ENCODE measurements around the gene RBBP8NL.

RBBP8NL gene, protein sequence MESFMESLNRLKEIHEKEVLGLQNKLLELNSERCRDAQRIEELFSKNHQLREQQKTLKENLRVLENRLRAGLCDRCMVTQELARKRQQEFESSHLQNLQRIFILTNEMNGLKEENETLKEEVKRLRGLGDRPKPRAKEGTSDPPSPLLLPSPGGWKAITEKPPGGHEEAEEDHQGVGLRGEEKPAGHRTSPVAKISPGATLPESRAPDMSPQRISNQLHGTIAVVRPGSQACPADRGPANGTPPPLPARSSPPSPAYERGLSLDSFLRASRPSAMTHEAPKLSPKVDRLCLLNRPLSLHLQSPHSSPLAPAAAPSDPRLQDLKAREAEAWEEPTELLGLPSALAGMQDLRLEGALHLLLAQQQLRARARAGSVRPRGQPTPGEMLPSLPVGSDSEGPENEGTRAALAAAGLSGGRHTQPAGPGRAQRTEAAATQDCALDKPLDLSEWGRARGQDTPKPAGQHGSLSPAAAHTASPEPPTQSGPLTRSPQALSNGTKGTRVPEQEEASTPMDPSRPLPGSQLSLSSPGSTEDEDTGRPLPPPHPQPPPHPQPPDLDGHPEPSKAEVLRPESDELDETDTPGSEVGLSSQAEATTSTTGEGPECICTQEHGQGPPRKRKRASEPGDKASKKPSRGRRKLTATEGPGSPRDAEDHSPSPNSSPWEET

DNA sequence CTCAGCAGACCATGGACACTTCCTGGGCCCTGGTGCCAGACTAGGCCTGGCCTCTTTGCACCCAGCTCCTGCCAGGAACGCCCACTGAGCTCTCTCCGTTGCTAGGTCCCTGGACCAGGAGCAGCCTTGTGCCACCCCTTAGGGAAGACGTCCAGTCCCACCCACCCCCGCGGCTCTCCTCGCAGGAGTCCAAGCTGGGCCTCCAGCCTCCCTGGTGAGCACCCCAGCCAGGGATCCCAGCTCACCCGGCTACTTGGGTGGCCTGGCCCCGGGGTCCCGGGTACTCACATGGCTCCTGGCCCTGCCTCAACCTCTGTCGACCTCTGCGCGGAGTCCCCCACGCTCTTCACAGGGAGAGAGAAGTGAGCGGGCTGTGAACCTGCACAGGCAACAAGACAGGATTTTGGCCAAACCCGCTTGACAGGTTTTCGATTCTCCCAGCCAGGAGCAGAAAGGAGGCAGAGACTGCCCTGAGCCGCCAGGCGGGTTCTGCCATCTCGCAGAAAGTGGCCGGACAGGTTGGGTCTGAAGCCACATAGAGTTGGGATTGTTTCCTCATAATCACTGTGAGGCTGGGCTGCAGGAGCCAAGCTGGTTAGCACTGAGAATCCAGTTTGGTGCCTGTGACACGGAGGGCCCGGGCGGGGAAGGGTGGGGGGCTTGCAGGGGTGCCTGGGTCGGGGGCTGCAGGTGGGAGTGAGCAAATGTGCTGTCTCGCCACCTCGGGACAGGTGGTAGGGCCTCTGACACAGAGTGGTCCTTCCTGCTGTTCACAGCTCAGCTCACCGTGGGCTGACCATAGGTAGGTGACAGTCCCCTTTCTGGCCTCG lies at the start of gene RBBP8NL:
Gene RBBP8NL (minus strand): TSS at position 368 of the 830 bp plus-strand sequence. CDS start 7,892 bp downstream, outside the sequence.
- no peak for DNase-seq (ENCODE audit: low spot score)

DNA sequence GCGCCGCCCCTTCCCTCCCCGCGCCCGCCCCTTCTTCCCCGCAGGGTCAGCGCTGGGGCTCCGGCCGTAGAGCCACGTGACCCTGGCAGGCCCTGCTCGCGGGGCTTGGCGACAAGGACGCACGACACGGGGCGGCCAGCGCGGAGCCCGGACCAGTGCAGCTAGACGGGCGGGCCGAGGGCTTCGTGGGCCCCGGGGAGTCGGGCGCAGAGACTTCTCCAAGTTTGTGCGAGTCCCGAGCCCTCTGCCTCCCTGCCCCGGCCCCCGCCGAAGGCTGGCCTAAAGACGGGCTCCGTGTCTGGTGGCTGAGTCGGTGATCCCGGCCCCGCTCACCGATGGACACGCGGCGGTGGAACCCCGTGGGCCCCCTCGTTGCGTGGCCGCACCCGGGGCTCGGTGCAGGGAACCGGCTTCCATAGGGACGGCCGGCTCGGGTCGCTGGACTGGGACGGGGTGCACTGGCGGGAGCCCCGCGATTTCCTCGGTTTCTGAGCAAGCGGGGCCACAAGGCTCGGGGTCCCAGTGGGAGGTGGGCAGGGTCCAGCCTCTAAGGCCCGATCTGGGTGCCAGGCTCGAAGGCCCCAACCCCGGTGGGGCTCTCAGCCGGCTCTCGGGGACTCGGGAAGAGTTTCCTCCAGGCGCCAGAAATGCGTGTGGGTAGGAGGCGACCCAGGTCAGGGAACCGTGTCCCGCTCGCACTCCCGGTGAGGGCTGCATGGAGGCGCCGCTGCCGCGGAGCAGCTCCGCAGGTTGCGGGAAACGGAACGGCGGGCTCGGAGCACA lies 48.9 kb upstream of the RBBP8NL start:
- no peak for DNase-seq (ENCODE audit: low spot score)

DNA sequence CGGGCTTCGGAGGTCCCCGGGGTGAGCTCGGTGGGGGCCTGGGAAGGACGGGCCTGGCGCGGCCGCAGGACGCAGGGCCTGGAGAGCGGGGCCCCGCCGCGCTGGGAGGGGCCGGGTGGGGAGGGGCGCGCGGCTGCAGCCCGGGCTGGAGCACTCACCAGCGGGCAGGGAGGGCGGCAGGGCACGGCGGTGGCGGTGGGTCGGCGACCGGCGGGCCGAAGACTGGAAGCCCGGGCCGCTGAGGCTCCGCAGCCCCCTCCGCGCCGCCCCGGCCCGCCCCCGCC lies 48.4 kb upstream of the RBBP8NL start, which contains the start of gene GATA5:
Gene GATA5 (minus strand): TSS at position 224 of the 284 bp plus-strand sequence. CDS start 474 bp downstream, outside the sequence.
- no peak for DNase-seq (ENCODE audit: low spot score)

DNA sequence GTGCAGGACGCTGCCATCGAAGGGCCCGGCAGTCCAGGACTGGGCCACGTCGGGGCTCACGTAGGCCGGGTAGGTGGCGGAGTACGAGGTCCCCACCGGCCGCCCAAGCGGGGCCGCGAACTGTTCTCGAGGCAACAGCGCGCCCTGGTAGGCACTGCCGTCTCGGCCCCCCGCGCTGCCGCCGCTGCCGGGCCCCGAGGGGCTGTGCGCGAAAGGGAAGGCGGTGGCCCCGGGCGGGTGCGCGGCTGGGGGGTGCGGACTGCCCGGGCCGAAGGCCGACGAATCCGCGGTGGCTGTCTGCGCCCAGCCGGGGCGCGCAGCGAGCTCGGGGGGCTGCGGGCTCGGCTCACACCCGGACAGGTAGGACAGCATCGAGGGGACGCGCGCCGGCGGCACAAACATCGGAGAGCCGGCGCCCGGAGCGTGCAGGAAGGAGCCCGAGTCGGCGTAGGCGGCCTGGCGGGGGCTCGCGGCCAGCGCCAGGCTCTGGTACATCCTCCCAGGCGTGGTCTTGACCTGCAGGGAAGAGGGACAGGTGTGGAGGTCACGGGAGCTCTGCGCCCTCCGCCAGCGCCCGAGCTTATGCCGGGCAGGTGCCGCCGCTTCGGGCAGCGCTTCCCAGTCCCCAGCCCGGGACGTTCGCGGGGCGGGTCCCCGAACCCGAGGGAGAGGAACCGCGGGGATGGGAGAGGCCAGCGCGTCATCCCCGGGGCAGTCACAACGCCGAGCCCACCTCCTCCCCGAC lies 47.9 kb upstream of the RBBP8NL start:
- no peak for DNase-seq (ENCODE audit: low spot score)

DNA sequence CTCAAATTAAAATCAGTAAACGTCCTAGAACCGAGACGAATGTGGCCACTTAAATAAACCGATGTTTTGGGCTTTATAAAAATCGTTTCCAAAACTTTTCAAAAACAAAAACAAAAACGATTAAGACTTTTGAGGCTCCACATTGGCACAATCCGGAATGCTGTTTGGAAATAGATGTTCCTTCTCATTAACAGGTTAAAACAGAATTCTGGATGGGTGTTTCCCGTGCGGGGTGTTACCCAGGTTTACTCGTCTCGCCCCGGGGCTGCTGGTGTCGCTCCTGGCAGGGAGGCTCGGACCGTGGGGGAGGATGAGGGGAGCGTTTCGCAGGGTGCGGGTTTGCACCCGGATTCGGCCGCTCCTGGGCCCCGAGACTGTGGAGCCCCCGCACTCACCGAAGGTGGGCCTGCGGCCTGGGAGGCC lies 47.3 kb upstream of the RBBP8NL start:
- no peak for DNase-seq (ENCODE audit: low spot score)

DNA sequence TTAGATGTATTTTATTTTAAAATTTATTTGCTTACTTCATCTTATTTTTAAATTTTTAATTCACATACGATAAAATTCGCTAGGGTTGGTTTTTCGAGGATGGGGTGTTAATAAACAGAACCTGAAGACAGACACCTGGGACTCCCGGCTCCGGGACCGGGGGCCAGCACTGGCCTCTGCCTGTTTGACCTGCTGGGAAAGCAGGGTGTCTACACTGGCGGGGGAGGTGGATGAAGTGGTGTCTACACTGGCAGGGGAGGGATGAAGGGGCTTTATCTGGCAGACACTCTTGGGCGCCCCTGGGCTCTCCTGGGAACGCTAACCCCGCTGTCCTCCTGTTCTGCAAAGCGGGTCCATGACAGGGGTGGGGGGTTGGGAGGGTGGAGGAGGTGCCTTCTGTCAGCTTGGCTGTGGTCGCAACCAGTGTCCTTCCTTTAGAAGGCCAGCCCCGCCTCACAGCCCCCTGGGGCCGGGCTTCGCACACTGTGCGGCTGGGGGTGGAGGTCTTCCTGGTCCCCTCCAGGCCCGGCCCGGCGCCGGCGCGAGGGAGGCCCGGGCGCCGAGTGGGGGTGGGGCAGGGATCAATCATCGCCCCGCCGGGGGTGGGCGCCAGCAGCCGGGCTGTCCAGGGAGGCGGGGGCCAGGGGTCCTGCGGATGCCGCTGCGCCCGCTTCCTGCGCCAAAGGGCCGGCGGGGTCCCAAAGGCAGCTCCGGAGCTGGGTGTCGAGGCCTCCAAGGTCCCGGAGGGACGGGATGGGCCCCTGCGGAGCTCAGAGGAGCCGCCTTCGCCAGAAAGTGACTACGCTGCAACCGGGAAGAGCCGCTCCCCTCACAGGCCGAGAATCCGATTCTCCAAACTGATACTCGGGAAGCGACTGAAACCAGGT lies 46.6 kb upstream of the RBBP8NL start:
- no peak for DNase-seq (ENCODE audit: low spot score)

DNA sequence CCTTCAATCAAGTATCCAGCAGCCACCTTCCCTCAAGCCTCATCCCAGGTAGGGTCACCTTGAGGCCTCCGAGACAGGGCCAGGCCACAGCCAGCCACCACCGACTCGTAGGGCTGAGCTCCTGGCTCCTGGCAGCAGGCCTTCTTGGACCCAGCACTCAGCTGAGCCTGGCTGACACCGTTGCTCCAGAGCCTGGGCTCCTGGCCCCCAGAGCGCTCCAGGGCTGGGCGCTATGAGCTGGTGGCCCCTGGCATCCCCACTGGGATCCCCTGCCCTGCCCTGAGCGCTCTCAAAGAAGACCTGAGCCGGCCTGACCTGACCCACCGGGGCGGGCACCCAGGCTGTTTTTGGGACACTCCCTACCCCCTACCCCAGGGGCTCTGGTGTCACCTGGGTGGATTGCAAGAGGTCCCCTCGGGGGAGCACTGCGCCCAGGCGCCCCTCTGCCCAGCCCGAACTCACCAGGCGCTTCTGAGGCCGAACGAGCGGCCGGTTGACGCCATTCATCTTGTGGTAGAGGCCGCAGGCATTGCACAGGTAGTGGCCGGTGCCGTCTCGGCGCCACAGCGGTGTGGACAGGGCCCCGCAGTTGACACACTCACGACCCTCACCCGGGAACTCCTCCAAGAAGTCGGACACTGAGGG lies 45.7 kb upstream of the RBBP8NL start:
- no peak for DNase-seq (ENCODE audit: low spot score)

DNA sequence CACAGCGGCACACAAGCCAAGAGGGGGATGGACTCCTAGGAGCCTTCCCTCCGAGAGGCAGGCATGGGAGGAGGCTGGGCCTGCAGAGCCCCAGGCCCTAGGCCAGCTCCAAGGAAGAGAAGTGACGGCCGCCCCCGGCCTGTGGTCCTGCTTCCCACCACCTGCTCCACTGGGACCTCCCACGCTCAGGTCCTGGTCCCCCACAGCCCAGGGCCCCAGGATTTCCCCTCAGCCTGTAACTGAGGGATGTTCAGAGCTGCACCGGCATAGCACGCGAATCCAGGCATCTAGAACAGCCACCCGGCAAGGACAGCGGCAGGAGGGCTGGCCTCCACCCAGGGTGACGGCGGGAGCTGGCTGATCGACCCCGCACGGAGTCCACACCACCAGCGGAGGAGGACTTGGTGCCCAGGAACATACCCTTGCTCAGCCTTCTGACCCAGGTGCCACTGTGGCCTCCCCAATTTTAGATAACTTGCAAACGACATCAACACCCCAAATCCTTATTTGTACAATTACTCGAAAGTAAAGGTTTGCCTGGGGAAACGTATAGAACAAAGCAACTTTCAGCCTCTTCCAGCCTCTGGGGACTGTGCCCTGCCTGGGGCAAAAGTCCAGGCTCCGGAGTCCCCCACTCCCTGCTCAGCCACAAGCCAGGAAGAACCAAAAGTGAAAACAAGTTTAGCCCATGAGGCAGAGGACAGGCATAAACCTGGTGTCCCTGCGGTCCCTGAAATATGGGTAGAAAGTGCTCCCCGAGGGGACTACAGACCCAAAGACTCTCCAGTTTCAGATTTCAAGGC lies 45.0 kb upstream of the RBBP8NL start:
- no peak for DNase-seq (ENCODE audit: low spot score)

DNA sequence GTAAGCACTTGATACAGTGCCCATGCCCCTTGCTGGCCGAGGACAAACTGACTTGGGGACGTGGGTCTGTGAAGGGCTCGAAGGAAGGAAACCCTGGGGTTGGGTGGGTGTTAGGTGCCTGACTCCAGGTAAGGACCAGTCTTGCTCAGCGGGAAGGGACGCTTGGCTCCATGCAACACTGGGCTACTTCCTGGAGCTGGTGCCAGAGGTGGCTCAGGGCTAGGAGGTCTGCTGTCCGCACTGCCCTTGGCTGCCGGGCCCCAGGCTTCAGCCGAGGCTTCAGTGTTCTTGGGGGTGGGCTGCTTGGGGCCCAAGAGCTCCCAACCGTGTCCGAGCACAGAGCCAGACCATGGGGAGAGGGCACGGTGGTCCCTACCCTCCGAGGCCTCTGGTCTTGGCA lies 43.1 kb upstream of the RBBP8NL start:
- DNase-seq (ENCODE audit: low spot score): no peak

DNA sequence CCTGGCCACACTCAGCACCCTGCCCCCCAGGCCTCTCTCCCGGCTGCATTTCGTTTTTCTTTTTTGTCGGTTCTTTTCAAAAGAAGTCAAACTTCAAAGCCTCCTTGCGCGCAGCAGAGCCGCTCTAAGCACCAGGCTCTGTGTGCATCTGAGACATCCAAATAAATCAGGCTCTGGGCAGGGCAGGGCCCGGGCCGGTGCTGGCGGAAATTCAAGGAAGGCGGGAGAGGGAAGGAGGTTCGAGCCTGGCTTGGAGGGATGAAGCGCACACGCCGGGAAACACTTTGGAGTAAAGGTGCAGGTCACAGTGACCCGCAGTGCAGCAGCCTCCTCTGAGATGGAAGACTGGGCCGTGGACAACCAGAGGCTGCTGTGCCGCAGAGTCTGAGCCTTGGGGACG lies 42.7 kb upstream of the RBBP8NL start:
- no peak for DNase-seq (ENCODE audit: low spot score)

DNA sequence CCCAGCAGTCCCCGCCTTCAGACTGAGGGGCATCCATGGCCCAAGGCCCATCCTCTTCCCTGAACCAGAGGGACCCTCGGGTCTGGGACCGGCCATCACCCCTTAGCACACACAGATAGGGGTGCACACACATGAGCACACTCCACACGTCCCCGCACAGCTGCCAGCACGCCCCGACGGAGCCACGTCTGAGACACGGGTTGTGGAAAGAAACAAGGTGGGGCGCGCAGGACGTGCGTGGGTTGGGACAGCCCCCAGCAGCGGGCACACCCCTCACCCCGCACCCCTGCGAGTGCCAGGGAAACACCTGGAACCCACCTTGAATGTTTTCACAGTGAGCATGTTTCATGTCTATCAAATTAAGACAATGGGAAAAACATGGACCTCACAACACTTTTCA lies 42.0 kb upstream of the RBBP8NL start:
- DNase-seq (ENCODE audit: low spot score): no peak

DNA sequence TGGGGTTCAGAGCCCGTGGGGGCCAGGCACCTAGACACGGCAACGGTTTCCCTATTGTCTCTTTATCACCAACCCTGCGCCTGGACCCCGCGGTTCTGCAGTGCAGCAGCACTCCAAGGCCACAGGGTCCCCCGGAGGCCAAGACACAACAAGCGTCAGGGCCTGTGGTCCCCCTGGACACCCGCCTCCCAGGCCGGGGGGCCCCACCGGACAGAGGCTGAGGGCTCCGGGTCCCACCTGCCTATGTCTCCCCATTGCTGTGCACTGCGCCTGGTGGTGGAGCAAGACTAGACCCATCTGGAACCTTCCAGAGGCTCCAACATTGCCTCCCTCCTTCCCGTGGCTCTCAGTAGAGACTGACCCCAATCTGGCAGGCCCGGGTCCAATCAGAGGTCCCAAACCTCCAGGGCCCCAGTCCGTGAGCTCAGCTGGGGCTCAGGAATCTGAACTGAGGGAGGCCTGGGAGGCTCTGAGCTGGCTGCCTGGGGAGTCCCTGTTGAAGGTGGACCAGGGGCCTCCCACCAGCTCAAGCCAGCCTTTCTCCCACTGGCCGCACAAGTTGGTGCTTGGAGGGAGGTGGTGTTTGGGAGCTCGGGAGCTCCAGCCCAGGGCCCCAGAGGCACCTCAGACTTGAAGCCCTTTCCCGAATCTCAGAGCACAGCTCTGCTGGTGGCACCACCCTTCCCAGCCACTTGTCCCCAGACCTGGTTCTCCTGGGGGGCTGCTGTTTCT lies 39.6 kb upstream of the RBBP8NL start:
- no peak for DNase-seq (ENCODE audit: low spot score)

DNA sequence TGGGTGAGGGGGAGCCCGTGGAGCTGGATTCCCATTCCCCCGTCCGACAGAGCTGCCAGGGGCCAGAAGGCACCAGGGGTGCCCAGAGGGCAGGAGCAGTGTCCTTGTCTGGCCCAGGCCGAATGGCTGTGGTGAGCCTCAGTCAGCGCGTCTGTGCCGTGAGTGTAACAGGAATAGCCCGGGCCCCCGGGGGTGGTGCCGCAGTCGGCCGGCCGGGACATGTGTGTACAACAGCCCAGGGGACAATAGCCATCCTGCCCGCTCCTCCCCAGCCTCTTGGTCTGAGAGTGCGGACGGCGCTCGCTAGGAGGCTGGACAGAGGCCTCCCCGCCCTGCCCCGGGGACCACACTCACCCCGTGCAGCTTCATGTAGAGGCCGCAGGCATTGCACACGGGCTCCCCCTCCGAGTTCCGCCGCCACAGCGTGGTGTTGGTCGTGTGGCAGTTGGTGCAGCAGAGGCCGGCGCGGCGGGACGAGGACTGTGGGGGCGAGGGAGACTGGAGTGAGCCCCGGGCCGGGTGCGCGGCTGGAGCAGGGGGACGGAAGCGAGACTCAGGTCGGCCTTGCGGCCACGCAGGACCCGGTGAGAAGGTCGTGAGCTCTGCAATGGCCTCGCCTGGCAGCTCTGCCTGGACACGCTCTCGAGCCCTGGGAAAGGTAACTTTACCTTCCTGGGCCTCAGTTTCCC lies 38.9 kb upstream of the RBBP8NL start:
- no peak for DNase-seq (ENCODE audit: low spot score)

DNA sequence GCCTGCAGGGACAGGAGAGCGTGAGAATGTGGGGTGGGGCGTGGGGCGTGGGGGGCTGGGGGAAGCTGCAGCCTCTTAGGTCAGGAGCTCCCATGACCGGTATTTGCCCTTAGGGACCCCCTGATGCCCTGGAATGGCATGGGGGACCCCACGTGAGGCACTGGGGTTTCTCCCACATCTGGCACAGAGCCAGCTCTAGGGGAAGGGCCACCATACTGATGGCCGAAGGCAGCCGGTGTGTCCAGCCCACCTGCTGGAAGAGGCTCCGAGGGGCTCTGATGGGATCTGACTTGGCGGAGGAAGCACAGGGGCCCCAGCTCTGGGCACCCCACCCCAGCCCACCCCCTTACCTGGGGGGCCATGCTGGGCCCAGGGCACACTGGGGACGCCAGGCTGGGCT lies 37.7 kb upstream of the RBBP8NL start:
- no peak for DNase-seq (ENCODE audit: low spot score)

DNA sequence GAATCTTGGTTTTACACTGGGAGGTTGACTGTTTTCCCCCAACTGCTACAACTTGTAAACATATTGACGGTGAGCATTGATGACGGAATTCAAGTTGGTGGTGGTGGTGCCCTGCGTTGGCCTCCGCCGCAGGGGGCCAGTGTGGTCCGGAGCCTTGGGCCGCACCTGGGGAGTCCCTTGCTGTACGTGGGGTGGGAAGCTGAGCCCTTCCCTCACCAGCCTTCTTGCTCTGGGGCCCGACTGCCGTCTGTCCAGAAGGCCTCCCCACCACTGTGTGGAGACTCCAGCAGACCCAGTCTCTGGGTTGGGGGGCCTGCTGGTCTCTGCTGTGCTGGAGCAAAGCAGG lies 37.1 kb upstream of the RBBP8NL start:
- no peak for DNase-seq (ENCODE audit: low spot score)

DNA sequence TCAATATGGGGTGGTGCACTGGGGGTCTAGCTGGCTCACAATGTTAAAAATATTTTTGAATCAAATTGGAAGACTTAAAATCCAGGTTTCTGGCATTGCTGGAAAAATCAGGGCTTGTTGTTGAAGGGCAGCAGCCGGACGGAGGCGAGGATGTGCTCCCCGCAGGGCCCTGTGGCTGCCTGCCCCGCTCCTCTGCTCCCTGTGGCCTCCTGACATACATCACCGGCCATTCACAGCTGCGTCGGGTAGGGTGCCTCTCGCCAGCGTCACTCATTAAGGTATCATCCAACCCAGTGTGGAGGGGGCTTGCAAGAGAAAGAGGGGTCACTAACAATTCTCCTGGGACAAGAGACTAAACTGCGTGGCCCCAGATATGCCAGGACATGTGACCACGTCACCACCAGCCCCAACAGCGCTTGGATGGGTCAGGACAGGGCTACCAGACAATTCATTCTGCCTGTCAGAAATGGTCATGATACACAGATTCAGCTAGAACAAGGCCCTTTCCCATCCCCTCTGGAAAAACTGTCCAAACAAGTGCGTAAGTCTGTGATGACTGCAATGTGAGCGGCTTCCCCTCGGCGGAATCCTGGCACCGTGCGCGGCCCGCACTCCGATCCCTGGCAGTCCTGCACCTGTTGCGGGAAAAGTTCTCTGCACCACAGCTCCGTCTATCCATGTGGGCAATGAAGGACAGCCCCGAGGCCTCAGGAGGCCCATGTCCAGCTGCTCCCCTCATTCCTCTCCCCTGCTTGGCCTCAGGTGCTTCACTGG lies 36.5 kb upstream of the RBBP8NL start:
- DNase-seq (ENCODE audit: low spot score): no peak
